H1 (cell line): ENCODE measurements around the gene PRR22. TPM values are rescaled to one million over a fixed set of nuclear protein-coding genes. Genes with fewer than 3 reads are reported as not detected.

ENCODE experiments used
- CBX5 ChIP-seq: fragments of 300-800, 300-1000 bp; sonication (generic); IDR thresholded peaks from 2 replicates; pipeline ENCODE4 v1.7.1; 2016; ENCODE audit warnings: antibody characterized with exemption, low read length, low read depth
- MAFK ChIP-seq: IDR thresholded peaks from 2 replicates; pipeline ENCODE4 v1.6.1; 2012; ENCODE audit warnings: low read depth, mild to moderate bottlenecking, improper control_type of control experiment, low read length
- RBBP5 ChIP-seq: IDR thresholded peaks from 2 replicates; pipeline ENCODE4 v1.7.1; 2012; ENCODE audit warnings: low read depth, mild to moderate bottlenecking, inconsistent platforms, low read length, moderate library complexity, borderline replicate concordance
- RNF2 ChIP-seq: fragments of 200-900, 300-1000 bp; sonication (generic); IDR thresholded peaks from 2 replicates; pipeline ENCODE4 v1.7.1; 2016; ENCODE audit warnings: borderline replicate concordance, low read depth, mild to moderate bottlenecking, antibody characterized with exemption, low read length; ENCODE audit not compliant: poor library complexity, severe bottlenecking; ENCODE audit errors: missing control alignments
- SRF ChIP-seq: IDR thresholded peaks from 2 replicates; pipeline ENCODE4 v1.6.1; 2011; ENCODE audit warnings: mild to moderate bottlenecking, low read depth, low read length, moderate library complexity
- polyA plus RNA-seq, 7 experiments: library from polyadenylated mRNA; depleted of rRNA in 3 of 7; stranded (reverse) in 5 of 7; unstranded in 2 of 7; fragments of >200 nt in 5 of 7; fragments of 200-250 nt in 2 of 7; gene quantifications; 1 replicate in 5 of 7; 2 replicates in 1 of 7; 4 replicates in 1 of 7; pipeline versions ENCODE4 v1.2.1 to v1.2.3, GENCODE V29; 2011 to 2013; ENCODE audit warnings: missing spikeins in 2 of 7, mixed read lengths in 2 of 7
- total RNA-seq: library from RNA; stranded (reverse); fragmentation: NEBNext Ultra II Directional; extraction: Animal tissue kit (Norgen Biotek cat#: 25700); gene quantifications from 2 replicates; pipeline ENCODE4 v1.2.1, GENCODE V29; 2021
- TF ChIP-seq, protein P1 (sequence below): fragments of 300-600 bp; sonication (generic); IDR thresholded peaks from 2 replicates; pipeline ENCODE4 v1.7.1; 2012; ENCODE audit warnings: low read length, moderate library complexity, mild to moderate bottlenecking, inconsistent platforms; ENCODE audit not compliant: insufficient replicate concordance
- TF ChIP-seq, protein P2 (sequence below): IDR thresholded peaks from 2 replicates; pipeline ENCODE4 v1.6.1; 2011; ENCODE audit warnings: low read length, improper control_type of control experiment

Gene PRR22
- total and polyA plus RNA-seq, 2 of the 8 experiments (the other 6 are each of a cell fraction or from before 2014, with no cell fraction given) = 1.9 to 2.1 TPM

DNA sequence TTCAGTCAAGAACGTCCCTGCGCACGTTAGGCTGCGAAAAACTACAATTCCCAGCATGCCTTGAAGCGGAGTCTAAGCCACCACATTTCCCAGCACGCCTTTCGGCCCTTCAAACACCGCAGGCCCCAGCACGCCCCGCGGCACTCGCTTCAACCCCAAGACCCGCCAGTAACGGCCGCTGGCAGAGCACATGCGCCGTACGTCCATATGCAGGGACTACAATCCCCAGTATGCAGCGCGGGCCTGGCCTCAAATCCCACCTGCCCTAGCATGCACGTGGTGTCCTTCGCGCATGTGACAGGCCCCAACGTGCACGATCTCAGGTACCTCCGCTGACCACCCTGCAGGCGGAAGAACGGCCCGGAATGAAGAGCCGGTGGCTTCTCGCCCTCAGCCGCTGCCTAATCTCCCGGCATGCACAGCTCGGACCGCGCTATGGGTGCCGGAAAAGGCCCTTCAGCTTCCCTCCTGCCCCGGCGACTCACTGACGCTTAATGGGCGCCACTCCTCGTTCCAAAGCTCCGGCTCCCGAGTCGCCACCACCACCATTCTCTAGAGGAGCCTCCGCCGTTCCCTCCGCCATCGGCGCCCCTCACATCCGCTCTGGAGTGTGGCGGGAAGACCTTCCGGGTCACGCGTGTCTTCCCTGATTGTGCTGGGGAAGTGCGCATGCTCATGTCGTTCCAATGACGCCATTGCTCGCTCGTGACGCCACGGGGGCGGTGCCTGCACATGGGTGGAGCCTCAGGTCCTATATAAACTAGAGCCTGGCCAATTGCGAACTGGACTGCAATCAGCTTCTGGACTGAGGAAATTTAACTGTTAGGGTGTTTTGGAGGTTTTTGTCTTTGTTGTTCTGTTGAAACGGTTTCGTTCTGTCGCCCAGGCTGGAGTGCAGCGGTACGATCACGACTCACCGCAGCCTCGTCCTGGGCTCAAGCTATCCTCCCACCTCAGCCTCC is 6.3 kb upstream of the PRR22 start, which contains the start of gene DUS3L (continued):
- TF ChIP-seq, protein P1, sequence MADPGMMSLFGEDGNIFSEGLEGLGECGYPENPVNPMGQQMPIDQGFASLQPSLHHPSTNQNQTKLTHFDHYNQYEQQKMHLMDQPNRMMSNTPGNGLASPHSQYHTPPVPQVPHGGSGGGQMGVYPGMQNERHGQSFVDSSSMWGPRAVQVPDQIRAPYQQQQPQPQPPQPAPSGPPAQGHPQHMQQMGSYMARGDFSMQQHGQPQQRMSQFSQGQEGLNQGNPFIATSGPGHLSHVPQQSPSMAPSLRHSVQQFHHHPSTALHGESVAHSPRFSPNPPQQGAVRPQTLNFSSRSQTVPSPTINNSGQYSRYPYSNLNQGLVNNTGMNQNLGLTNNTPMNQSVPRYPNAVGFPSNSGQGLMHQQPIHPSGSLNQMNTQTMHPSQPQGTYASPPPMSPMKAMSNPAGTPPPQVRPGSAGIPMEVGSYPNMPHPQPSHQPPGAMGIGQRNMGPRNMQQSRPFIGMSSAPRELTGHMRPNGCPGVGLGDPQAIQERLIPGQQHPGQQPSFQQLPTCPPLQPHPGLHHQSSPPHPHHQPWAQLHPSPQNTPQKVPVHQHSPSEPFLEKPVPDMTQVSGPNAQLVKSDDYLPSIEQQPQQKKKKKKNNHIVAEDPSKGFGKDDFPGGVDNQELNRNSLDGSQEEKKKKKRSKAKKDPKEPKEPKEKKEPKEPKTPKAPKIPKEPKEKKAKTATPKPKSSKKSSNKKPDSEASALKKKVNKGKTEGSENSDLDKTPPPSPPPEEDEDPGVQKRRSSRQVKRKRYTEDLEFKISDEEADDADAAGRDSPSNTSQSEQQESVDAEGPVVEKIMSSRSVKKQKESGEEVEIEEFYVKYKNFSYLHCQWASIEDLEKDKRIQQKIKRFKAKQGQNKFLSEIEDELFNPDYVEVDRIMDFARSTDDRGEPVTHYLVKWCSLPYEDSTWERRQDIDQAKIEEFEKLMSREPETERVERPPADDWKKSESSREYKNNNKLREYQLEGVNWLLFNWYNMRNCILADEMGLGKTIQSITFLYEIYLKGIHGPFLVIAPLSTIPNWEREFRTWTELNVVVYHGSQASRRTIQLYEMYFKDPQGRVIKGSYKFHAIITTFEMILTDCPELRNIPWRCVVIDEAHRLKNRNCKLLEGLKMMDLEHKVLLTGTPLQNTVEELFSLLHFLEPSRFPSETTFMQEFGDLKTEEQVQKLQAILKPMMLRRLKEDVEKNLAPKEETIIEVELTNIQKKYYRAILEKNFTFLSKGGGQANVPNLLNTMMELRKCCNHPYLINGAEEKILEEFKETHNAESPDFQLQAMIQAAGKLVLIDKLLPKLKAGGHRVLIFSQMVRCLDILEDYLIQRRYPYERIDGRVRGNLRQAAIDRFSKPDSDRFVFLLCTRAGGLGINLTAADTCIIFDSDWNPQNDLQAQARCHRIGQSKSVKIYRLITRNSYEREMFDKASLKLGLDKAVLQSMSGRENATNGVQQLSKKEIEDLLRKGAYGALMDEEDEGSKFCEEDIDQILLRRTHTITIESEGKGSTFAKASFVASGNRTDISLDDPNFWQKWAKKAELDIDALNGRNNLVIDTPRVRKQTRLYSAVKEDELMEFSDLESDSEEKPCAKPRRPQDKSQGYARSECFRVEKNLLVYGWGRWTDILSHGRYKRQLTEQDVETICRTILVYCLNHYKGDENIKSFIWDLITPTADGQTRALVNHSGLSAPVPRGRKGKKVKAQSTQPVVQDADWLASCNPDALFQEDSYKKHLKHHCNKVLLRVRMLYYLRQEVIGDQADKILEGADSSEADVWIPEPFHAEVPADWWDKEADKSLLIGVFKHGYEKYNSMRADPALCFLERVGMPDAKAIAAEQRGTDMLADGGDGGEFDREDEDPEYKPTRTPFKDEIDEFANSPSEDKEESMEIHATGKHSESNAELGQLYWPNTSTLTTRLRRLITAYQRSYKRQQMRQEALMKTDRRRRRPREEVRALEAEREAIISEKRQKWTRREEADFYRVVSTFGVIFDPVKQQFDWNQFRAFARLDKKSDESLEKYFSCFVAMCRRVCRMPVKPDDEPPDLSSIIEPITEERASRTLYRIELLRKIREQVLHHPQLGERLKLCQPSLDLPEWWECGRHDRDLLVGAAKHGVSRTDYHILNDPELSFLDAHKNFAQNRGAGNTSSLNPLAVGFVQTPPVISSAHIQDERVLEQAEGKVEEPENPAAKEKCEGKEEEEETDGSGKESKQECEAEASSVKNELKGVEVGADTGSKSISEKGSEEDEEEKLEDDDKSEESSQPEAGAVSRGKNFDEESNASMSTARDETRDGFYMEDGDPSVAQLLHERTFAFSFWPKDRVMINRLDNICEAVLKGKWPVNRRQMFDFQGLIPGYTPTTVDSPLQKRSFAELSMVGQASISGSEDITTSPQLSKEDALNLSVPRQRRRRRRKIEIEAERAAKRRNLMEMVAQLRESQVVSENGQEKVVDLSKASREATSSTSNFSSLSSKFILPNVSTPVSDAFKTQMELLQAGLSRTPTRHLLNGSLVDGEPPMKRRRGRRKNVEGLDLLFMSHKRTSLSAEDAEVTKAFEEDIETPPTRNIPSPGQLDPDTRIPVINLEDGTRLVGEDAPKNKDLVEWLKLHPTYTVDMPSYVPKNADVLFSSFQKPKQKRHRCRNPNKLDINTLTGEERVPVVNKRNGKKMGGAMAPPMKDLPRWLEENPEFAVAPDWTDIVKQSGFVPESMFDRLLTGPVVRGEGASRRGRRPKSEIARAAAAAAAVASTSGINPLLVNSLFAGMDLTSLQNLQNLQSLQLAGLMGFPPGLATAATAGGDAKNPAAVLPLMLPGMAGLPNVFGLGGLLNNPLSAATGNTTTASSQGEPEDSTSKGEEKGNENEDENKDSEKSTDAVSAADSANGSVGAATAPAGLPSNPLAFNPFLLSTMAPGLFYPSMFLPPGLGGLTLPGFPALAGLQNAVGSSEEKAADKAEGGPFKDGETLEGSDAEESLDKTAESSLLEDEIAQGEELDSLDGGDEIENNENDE = no peak
- TF ChIP-seq, protein P2, sequence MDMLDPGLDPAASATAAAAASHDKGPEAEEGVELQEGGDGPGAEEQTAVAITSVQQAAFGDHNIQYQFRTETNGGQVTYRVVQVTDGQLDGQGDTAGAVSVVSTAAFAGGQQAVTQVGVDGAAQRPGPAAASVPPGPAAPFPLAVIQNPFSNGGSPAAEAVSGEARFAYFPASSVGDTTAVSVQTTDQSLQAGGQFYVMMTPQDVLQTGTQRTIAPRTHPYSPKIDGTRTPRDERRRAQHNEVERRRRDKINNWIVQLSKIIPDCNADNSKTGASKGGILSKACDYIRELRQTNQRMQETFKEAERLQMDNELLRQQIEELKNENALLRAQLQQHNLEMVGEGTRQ = peak; percentile 96
- TF ChIP-seq SRF (no peak), CBX5 (no peak), RBBP5 (peak; percentile 87), RNF2 (no peak), MAFK (no peak)
